HL-60 (cell line): ENCODE data around the gene MEGF10.

Experiments
- DNase-seq, 2 experiments: peaks; one replicate each; pipeline ENCODE4 v3.0.0-alpha.2; 2010 to 2020; ENCODE audit warnings: low read depth in 1 of 2, low spot score in 1 of 2
- H3K27ac ChIP-seq: fragments of 250-450 bp; sonication (Bioruptor Pico); replicated peaks from 2 replicates; pipeline ENCODE4 v1.5.1; 2020; ENCODE audit warnings: mild to moderate bottlenecking, moderate library complexity
- H3K27me3 ChIP-seq: fragments of 250-450 bp; sonication (Bioruptor Pico); 2 replicates; pipeline ENCODE4 v1.5.1; 2021; ENCODE audit warnings: mild to moderate bottlenecking, moderate library complexity; ENCODE audit not compliant: insufficient read depth, poor library complexity, severe bottlenecking
- H3K4me3 ChIP-seq: replicated peaks from 2 replicates; pipeline ENCODE4 v1.5.1; 2011; ENCODE audit warnings: mild to moderate bottlenecking, control low read depth, low read length; ENCODE audit not compliant: insufficient read depth
- GABPA ChIP-seq: IDR thresholded peaks from 2 replicates; pipeline ENCODE4 v1.6.1; 2012; ENCODE audit warnings: low read depth
- POLR2AphosphoS5 ChIP-seq: IDR thresholded peaks from 2 replicates; pipeline ENCODE4 v1.6.1; 2012; ENCODE audit warnings: low read depth
- SPI1 ChIP-seq: IDR thresholded peaks from 2 replicates; pipeline ENCODE4 v1.6.1; 2012; ENCODE audit warnings: low read depth, mild to moderate bottlenecking, borderline replicate concordance
- TF ChIP-seq, protein P1 (sequence below): IDR thresholded peaks from one replicate; pipeline ENCODE4 v1.5.1; 2011; ENCODE audit warnings: low read length, control low read depth, inconsistent platforms; ENCODE audit not compliant: insufficient read depth
- TF ChIP-seq, protein P2 (sequence below): IDR thresholded peaks from 2 replicates; pipeline ENCODE4 v1.6.1; 2012; ENCODE audit warnings: low read depth; ENCODE audit not compliant: insufficient replicate concordance

The MEGF10 gene

DNA sequence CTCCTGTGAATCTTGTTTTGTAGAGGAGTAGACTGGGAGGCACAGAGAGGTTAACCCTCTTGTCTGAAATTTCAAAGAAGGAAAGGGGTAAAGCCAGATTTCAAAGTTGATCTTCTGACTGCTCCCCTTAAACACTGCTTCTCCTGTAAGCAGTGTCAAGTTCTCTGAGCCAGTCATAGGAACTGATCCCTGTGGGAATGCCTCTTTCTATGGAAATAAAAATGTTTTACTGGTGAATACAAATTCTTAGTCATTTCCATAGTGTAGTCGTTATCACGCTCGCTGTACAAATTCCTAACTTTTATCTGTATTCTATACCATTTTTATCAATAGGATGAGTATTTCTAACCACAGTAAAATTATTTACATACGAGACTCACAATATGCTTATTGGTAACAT lies 160.5 kb downstream of the MEGF10 start:
- TF ChIP-seq GABPA, result no peak
- TF ChIP-seq, protein P1, sequence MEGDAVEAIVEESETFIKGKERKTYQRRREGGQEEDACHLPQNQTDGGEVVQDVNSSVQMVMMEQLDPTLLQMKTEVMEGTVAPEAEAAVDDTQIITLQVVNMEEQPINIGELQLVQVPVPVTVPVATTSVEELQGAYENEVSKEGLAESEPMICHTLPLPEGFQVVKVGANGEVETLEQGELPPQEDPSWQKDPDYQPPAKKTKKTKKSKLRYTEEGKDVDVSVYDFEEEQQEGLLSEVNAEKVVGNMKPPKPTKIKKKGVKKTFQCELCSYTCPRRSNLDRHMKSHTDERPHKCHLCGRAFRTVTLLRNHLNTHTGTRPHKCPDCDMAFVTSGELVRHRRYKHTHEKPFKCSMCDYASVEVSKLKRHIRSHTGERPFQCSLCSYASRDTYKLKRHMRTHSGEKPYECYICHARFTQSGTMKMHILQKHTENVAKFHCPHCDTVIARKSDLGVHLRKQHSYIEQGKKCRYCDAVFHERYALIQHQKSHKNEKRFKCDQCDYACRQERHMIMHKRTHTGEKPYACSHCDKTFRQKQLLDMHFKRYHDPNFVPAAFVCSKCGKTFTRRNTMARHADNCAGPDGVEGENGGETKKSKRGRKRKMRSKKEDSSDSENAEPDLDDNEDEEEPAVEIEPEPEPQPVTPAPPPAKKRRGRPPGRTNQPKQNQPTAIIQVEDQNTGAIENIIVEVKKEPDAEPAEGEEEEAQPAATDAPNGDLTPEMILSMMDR, result no peak
- Histone ChIP-seq H3K4me3 (no peak overlapping the region), H3K27ac (no peak overlapping the region), H3K27me3 (no peaks in the 10 kb centered on the region)
- DNase-seq, result no peak

DNA sequence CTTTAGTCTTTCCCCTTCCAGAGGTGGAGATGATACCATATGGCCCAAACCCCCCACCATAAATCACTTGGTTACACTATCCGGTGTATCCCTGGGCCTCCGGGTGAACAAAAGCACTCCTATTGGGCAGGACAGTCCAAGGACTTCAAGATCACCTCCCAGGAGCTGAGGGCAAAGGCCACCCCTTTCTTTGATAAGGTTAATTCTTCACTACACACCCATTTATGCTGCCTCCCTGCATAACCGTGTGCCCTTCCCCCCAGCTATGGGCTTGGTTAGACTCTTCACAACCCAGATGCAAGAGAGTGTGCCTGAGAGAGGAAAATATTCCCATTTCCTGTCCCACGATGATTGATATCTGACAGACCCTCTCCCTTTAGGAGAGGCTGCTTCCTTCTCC lies 162.0 kb downstream of the MEGF10 start:
- Histone ChIP-seq H3K27ac (no peak overlapping the region), H3K4me3 (no peak overlapping the region), H3K27me3 (no peaks in the 10 kb centered on the region)
- no peak for DNase-seq
- no peak for TF ChIP-seq POLR2AphosphoS5
- TF ChIP-seq GABPA, result no peak
- TF ChIP-seq SPI1, result no peak
- TF ChIP-seq, protein P1, result no peak
- TF ChIP-seq, protein P2, sequence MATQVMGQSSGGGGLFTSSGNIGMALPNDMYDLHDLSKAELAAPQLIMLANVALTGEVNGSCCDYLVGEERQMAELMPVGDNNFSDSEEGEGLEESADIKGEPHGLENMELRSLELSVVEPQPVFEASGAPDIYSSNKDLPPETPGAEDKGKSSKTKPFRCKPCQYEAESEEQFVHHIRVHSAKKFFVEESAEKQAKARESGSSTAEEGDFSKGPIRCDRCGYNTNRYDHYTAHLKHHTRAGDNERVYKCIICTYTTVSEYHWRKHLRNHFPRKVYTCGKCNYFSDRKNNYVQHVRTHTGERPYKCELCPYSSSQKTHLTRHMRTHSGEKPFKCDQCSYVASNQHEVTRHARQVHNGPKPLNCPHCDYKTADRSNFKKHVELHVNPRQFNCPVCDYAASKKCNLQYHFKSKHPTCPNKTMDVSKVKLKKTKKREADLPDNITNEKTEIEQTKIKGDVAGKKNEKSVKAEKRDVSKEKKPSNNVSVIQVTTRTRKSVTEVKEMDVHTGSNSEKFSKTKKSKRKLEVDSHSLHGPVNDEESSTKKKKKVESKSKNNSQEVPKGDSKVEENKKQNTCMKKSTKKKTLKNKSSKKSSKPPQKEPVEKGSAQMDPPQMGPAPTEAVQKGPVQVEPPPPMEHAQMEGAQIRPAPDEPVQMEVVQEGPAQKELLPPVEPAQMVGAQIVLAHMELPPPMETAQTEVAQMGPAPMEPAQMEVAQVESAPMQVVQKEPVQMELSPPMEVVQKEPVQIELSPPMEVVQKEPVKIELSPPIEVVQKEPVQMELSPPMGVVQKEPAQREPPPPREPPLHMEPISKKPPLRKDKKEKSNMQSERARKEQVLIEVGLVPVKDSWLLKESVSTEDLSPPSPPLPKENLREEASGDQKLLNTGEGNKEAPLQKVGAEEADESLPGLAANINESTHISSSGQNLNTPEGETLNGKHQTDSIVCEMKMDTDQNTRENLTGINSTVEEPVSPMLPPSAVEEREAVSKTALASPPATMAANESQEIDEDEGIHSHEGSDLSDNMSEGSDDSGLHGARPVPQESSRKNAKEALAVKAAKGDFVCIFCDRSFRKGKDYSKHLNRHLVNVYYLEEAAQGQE, result no peak

DNA sequence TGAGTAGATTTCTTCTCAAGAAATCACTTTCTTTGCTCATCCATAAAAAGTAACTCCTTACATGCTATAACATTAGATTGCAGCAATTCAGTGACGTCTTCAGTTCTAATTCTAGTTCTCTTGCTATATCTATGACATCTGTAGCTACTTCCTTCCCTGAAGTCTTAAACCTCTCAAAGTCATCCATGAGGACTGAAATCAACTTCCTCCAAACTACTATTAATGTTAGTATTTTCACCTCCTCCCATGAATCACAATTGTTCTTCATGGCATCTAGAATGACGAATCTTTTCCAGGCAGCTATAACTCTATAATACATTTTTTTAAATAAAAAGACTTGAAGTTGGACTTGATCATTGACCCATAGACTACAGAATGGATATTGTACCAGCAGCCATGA lies 180.6 kb downstream of the MEGF10 start:
- no peak overlapping the region for H3K4me3 ChIP-seq
- no peak overlapping the region for H3K27ac ChIP-seq
- DNase-seq, result no peak
- TF ChIP-seq, protein P2, result no peak
- TF ChIP-seq SPI1, result no peak
- TF ChIP-seq, protein P1, result no peak
- no peak for TF ChIP-seq GABPA
- TF ChIP-seq POLR2AphosphoS5, result no peak
- H3K27me3 ChIP-seq, result no peaks in the 10 kb centered on the region

DNA sequence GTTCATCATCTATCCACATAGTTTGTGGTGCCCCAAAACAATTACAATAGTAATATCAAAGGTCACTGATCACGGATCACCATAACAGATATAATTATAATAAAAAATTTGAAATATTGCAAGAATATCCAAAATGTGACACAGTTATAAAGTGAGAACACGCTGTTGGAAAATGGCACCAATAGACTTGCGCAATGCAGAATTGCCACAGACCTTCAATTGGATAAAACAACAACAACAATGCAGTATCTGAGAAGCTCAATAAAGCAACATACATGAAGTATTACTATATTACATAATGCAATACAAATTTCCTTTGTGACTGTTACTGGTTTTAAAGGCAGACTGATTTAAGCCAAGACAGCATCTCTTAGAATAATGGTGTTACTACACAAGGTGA lies 182.1 kb downstream of the MEGF10 start:
- Histone ChIP-seq H3K27ac (no peak overlapping the region), H3K4me3 (no peak overlapping the region), H3K27me3 (no peaks in the 10 kb centered on the region)
- TF ChIP-seq, protein P2, result no peak
- TF ChIP-seq, protein P1, result no peak
- no peak for TF ChIP-seq POLR2AphosphoS5
- TF ChIP-seq GABPA, result no peak
- TF ChIP-seq SPI1, result no peak
- DNase-seq, result no peak
